Omental fat pad (tissue), 4 donors: ENCODE measurements around the gene LPIN2. TPM values are rescaled to one million over a fixed set of nuclear protein-coding genes. Genes with fewer than 3 reads are reported as not detected.

Experiments used
- ATAC-seq: fragments of 150-250 bp; one replicate; pipeline ENCODE4 v1.9.1; 2016; ENCODE audit warnings: mild to moderate bottlenecking, moderate library complexity; ENCODE audit not compliant: low FRiP score
- DNase-seq: peaks from one replicate; pipeline ENCODE4 v3.0.0-alpha.2; 2019; ENCODE audit warnings: low spot score
- CTCF ChIP-seq, 3 donors: fragments of 450-650 bp; IDR thresholded peaks; one replicate each; pipeline ENCODE4 v1.5.1; 2016 to 2017; ENCODE audit warnings: antibody characterized with exemption in 3 of 3, mild to moderate bottlenecking in 3 of 3, moderate library complexity in 2 of 3
- total RNA-seq, 4 donors: library from RNA; depleted of rRNA; stranded (reverse); fragments of >200 nt; gene quantifications; one replicate each; pipeline ENCODE4 v1.1.0, GENCODE V29; 2016

The LPIN2 gene
- total RNA-seq, 4 donors from 2014 or later: 21.3 to 35.5 (median 31.7) TPM

- DNase-seq: no peak
- no peak for TF ChIP-seq CTCF (IDR thresholded peaks at IDR 0.05)
- ATAC-seq: no peak
Measured at GRCh38 chr18:2994020-2994589, 18.8 kb downstream of the LPIN2 start.

- ATAC-seq: no peak
- DNase-seq: no peak
- TF ChIP-seq CTCF (IDR thresholded peaks at IDR 0.05): no peak
Measured at GRCh38 chr18:2992995-2993877, 19.7 kb downstream of the LPIN2 start.

- no peak for DNase-seq
- TF ChIP-seq CTCF (IDR thresholded peaks at IDR 0.05): no peak
- ATAC-seq: no peak
Measured at GRCh38 chr18:2990956-2991640, 21.8 kb downstream of the LPIN2 start.

GRCh38 chr18:2987876-2988790 is 24.8 kb downstream of the LPIN2 start:
- ATAC-seq (peak; percentile 33), DNase-seq (no peak)
- no peak for TF ChIP-seq CTCF (IDR thresholded peaks at IDR 0.05)

GRCh38 chr18:2986150-2986865 is 26.6 kb downstream of the LPIN2 start:
- no peak for TF ChIP-seq CTCF (IDR thresholded peaks at IDR 0.05)
- ATAC-seq (no peak), DNase-seq (no peak)

- no peak for ATAC-seq
- DNase-seq: no peak
- TF ChIP-seq CTCF (IDR thresholded peaks at IDR 0.05): no peak
Measured at GRCh38 chr18:2985628-2986027, 27.3 kb downstream of the LPIN2 start.
